CD14-positive monocyte (primary cell): ENCODE data around the gene TMEM94. TPM values are rescaled to one million over a fixed set of nuclear protein-coding genes. Genes with fewer than 3 reads are reported as not detected.

Experiments
- DNase-seq, 3 donors: peaks; one replicate each; pipeline ENCODE4 v3.0.0-alpha.2; 2011 to 2022
- H2AFZ ChIP-seq: 2 replicates; pipeline ENCODE4 v1.6.0; 2012; ENCODE audit warnings: mild to moderate bottlenecking, low read depth, low read length, inconsistent platforms; ENCODE audit not compliant: insufficient read depth, poor library complexity, severe bottlenecking
- H3K27ac ChIP-seq, 2 donors: 1 replicate in 1 of 2; 2 replicates in 1 of 2; pipeline ENCODE4 v1.5.1; 2012 to 2013; ENCODE audit warnings: low read length in 2 of 2, control low read depth in 1 of 2, inconsistent platforms in 1 of 2, low read depth in 1 of 2, mild to moderate bottlenecking in 1 of 2
- H3K27me3 ChIP-seq, 2 donors: one replicate each; pipeline versions ENCODE4 v1.6.0 to v1.6.1; 2011 to 2013; ENCODE audit warnings: low read length in 2 of 2; ENCODE audit not compliant: control insufficient read depth in 2 of 2, insufficient read depth in 2 of 2
- H3K36me3 ChIP-seq, 2 donors: replicated peaks in 1 of 2; 1 replicate in 1 of 2; 2 replicates in 1 of 2; pipeline versions ENCODE4 v1.5.1 to v1.6.1; 2012 to 2013; ENCODE audit warnings: low read length in 2 of 2, control low read depth in 1 of 2, inconsistent platforms in 1 of 2, mild to moderate bottlenecking in 1 of 2; ENCODE audit not compliant: insufficient read depth in 2 of 2, control insufficient read depth in 1 of 2
- H3K4me1 ChIP-seq, 2 donors: 1 replicate in 1 of 2; 2 replicates in 1 of 2; pipeline versions ENCODE4 v1.5.1 to v1.6.1; 2012 to 2013; ENCODE audit warnings: low read length in 2 of 2, control low read depth in 1 of 2, inconsistent platforms in 1 of 2, mild to moderate bottlenecking in 1 of 2, moderate library complexity in 1 of 2; ENCODE audit not compliant: insufficient read depth in 2 of 2, control insufficient read depth in 1 of 2
- H3K4me2 ChIP-seq: replicated peaks from 2 replicates; pipeline ENCODE3; 2012; ENCODE audit warnings: low read length, moderate library complexity, mild to moderate bottlenecking; ENCODE audit not compliant: poor library complexity, severe bottlenecking; ENCODE audit errors: extremely low read depth
- H3K4me3 ChIP-seq, 3 experiments: fragments of 200-600 bp in 1 of 3; sonication (generic) in 1 of 3; replicated peaks in 1 of 3; 1 replicate in 2 of 3; 2 replicates in 1 of 3; pipeline ENCODE4 v1.5.1; 2011 to 2013; ENCODE audit warnings: low read length in 3 of 3, mild to moderate bottlenecking in 3 of 3, control low read depth in 2 of 3, low read depth in 2 of 3, inconsistent platforms in 1 of 3, moderate library complexity in 1 of 3
- H3K79me2 ChIP-seq: 2 replicates; pipeline ENCODE4 v1.6.0; 2012; ENCODE audit warnings: mild to moderate bottlenecking, control low read depth, inconsistent platforms, low read length, moderate library complexity; ENCODE audit not compliant: insufficient read depth
- H3K9ac ChIP-seq: 2 replicates; pipeline ENCODE4 v1.6.0; 2017; ENCODE audit warnings: low read length, mild to moderate bottlenecking; ENCODE audit not compliant: insufficient read depth, poor library complexity, severe bottlenecking
- H3K9me3 ChIP-seq, 2 donors: replicated peaks in 1 of 2; 1 replicate in 1 of 2; 2 replicates in 1 of 2; pipeline versions ENCODE4 v1.5.1 to v1.6.1; 2012 to 2013; ENCODE audit warnings: low read length in 2 of 2, control low read depth in 1 of 2; ENCODE audit not compliant: control insufficient read depth in 1 of 2, insufficient read depth in 1 of 2
- H4K20me1 ChIP-seq: 2 replicates; pipeline ENCODE4 v1.6.0; 2012; ENCODE audit warnings: mild to moderate bottlenecking, low read length, control low read depth, moderate library complexity; ENCODE audit not compliant: insufficient read depth
- H3K27ac Mint-ChIP-seq, 7 donors: one replicate each; pipeline ENCODE4 v1.8.0; 2020; ENCODE audit warnings: mild to moderate bottlenecking in 7 of 7, mixed read lengths in 7 of 7, moderate library complexity in 6 of 7, inconsistent platforms in 2 of 7
- H3K27me3 Mint-ChIP-seq, 3 donors: one replicate each; pipeline ENCODE4 v1.8.0; 2021 to 2022; ENCODE audit warnings: low read depth in 3 of 3, mild to moderate bottlenecking in 3 of 3, mixed read lengths in 3 of 3, moderate library complexity in 3 of 3, inconsistent platforms in 1 of 3
- H3K36me3 Mint-ChIP-seq, 2 donors: one replicate each; pipeline ENCODE4 v1.8.0; 2020; ENCODE audit warnings: mixed read lengths in 2 of 2, inconsistent platforms in 1 of 2, mild to moderate bottlenecking in 1 of 2
- H3K4me1 Mint-ChIP-seq: one replicate; pipeline ENCODE4 v1.8.0; 2020; ENCODE audit warnings: mild to moderate bottlenecking, mixed read lengths
- H3K4me3 Mint-ChIP-seq, 2 donors: one replicate each; pipeline ENCODE4 v1.8.0; 2020; ENCODE audit warnings: mild to moderate bottlenecking in 2 of 2, mixed read lengths in 2 of 2, moderate library complexity in 1 of 2
- H3K9me3 Mint-ChIP-seq, 7 donors: one replicate each; pipeline ENCODE4 v1.8.0; 2020 to 2022; ENCODE audit warnings: mixed read lengths in 7 of 7, mild to moderate bottlenecking in 6 of 7, moderate library complexity in 6 of 7, inconsistent platforms in 2 of 7
- WGBS: methylation state at CpG from one replicate; pipeline ENCODE4 v1.1.5; 2013; ENCODE audit warnings: missing lambda C conversion rate; ENCODE audit not compliant: insufficient coverage; 5-methylcytosine and 5-hydroxymethylcytosine counted together
- intact Hi-C, 2 donors: fragments of 100-400 bp; cut with micrococcal nuclease; formaldehyde crosslinking; loops; one replicate each; pipeline versions ENCODE4 v1.15.0 to v1.15.1; 2023
- polyA plus RNA-seq, 3 donors: library from polyadenylated mRNA; depleted of rRNA in 1 of 3; unstranded in 2 of 3; stranded (reverse) in 1 of 3; fragments of 300-500 nt in 2 of 3; fragments of >200 nt in 1 of 3; fragmentation: Illumina TruSeq in 2 of 3; gene quantifications; 1 replicate in 2 of 3; 2 replicates in 1 of 3; pipeline ENCODE4 v1.2.3, GENCODE V29; 2012 to 2021
- TF ChIP-seq, protein P1 (sequence below): fragments of 200-600 bp; IDR thresholded peaks from one replicate; pipeline ENCODE4 v1.8.0; 2022; ENCODE audit warnings: antibody characterized with exemption, mild to moderate bottlenecking

TMEM94 gene
- polyA plus RNA-seq, 3 donors: 7.2 to 129 (median 8.4) TPM

- no peaks in the 10 kb centered on the region for H3K79me2 ChIP-seq
- intact Hi-C loops: no loop called here
- TF ChIP-seq, protein P1, sequence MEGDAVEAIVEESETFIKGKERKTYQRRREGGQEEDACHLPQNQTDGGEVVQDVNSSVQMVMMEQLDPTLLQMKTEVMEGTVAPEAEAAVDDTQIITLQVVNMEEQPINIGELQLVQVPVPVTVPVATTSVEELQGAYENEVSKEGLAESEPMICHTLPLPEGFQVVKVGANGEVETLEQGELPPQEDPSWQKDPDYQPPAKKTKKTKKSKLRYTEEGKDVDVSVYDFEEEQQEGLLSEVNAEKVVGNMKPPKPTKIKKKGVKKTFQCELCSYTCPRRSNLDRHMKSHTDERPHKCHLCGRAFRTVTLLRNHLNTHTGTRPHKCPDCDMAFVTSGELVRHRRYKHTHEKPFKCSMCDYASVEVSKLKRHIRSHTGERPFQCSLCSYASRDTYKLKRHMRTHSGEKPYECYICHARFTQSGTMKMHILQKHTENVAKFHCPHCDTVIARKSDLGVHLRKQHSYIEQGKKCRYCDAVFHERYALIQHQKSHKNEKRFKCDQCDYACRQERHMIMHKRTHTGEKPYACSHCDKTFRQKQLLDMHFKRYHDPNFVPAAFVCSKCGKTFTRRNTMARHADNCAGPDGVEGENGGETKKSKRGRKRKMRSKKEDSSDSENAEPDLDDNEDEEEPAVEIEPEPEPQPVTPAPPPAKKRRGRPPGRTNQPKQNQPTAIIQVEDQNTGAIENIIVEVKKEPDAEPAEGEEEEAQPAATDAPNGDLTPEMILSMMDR: no peak
- no peak for DNase-seq
- no peak overlapping the region for H3K4me3 ChIP-seq
- peaks cover under 1 to 7% of the 10 kb centered on the region in 2 donors for H3K27me3 ChIP-seq
- WGBS: 100% methylated on average over 2 of the region's 7 CpGs
- H3K4me1 ChIP-seq: peaks cover 0 to 1% of the 10 kb centered on the region in 2 donors
- H3K27ac ChIP-seq: no peak overlapping the region
- peaks cover 10% of the 10 kb centered on the region for H3K4me1 Mint-ChIP-seq
- H3K9me3 ChIP-seq: no peaks in the 10 kb centered on the region
- H2AFZ ChIP-seq: no peak overlapping the region
- no peaks in the 10 kb centered on the region for H3K36me3 ChIP-seq
- H3K4me3 Mint-ChIP-seq: no peak overlapping the region
- no peak overlapping the region for H3K27ac Mint-ChIP-seq
- peaks cover 7 to 17% (median 14%) of the 10 kb centered on the region in 3 donors for H3K27me3 Mint-ChIP-seq
- H3K9me3 Mint-ChIP-seq: peaks cover 0 to under 1% (median 0%) of the 10 kb centered on the region in 7 donors
- no peak overlapping the region for H3K9ac ChIP-seq
- H3K36me3 Mint-ChIP-seq: peaks cover 0 to 2% of the 10 kb centered on the region in 2 donors
- no peaks in the 10 kb centered on the region for H4K20me1 ChIP-seq
- H3K4me2 ChIP-seq: no peak overlapping the region
These were observed 75.3 kb downstream of the TMEM94 start for GRCh38 chr17:75531721-75532072.

DNA sequence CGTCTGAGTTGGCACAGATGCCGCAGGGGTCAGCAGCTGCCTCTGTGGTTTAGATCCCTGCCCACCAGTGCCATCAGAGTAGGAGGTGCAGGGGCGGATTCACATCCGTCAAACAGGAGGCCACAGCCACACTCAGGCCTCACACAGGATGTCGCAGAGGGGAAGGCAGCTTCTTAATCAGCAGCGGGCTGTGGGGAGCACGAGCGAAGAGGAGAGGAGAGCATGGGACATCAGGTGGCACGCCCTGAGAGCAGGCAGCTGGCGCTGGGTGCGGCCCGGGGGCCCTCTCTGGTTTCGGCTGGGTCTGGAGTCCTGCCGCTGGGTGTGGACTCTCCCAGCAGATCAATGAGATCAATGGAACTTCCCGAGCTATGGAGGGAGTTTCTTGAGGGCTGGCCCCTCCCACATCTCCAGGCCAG lies 78.7 kb downstream of the TMEM94 start:
- Mint-ChIP-seq H3K27ac (peak overlapping the region in 1 of 7 donors; percentile 26), H3K4me3 (peak overlapping the region in 1 of 2 donors; percentile 37), H3K4me1 (peaks cover 5% of the 10 kb centered on the region), H3K27me3 (peaks cover 1 to 14% (median 4%) of the 10 kb centered on the region in 3 donors), H3K9me3 (no peaks in the 10 kb centered on the region), H3K36me3 (no peaks in the 10 kb centered on the region)
- H3K27ac ChIP-seq: no peak overlapping the region
- intact Hi-C loops: no loop called here
- no peaks in the 10 kb centered on the region for H3K36me3 ChIP-seq
- no peak overlapping the region for H3K4me3 ChIP-seq
- H3K9me3 ChIP-seq: no peaks in the 10 kb centered on the region
- no peaks in the 10 kb centered on the region for H3K79me2 ChIP-seq
- H3K4me2 ChIP-seq: no peak overlapping the region
- TF ChIP-seq, protein P1: no peak
- H3K27me3 ChIP-seq: no peaks in the 10 kb centered on the region
- WGBS: 30% methylated on average over 12 of the region's 15 CpGs
- peak in 1 of 3 donors; percentile 30 for DNase-seq
- H2AFZ ChIP-seq: no peak overlapping the region
- no peaks in the 10 kb centered on the region for H4K20me1 ChIP-seq
- H3K4me1 ChIP-seq: no peaks in the 10 kb centered on the region
- H3K9ac ChIP-seq: peak overlapping the region; percentile 21
